HG03175 (cell line): Measurements from ENCODE around the gene ANO1.

Experiments used
- ATAC-seq: cut with Tn5 transposase; IDR thresholded peaks from one replicate; pipeline ENCODE4 v1.9.1; 2021; ENCODE audit warnings: mild to moderate bottlenecking, moderate library complexity; ENCODE audit not compliant: unreplicated experiment

The ANO1 gene

DNA sequence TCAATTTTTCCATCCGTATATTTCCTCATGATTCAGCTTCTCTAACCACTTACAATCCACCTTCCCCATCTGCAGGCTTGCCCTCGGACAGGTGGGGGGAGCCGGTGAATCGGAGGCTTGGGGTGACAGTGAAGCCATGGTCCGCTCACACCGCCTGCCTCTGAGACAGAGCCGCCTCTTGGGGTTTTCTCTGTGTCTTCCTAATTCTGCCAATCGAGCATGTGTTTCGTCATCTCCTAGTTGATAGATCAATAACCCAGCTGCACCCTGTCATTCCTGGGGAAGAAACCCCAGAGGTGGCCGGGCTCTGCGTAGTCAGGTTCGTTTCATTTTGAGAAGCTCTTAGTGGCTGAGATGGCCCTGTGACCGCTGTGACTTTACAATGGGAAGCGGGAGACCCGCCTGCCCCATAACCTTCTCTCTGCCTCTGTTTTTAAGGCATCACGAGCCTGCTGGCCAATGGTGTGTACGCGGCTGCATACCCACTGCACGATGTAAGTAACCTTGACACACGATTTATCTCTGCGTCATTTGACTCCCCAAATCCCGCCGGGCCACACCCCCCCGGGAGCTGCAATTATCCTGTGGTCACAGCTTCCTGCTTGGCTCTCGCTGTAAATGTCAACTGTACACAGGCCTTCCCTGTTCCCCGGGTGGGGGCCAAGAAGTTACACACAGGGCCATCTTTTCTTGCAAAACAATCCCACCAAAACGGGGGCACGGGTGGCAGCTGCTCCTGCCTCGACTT is 33.3 kb downstream of the ANO1 start:
- no peak for ATAC-seq

GRCh38 chr11:70112017-70112434 is 33.9 kb downstream of the ANO1 start:
- no peak for ATAC-seq

GRCh38 chr11:70113801-70114200 is 35.7 kb downstream of the ANO1 start:
- ATAC-seq = no peak

GRCh38 chr11:70115778-70116177 is 37.7 kb downstream of the ANO1 start:
- ATAC-seq = no peak

GRCh38 chr11:70116386-70117065 is 38.4 kb downstream of the ANO1 start:
- no peak for ATAC-seq

GRCh38 chr11:70117567-70118145 is 39.5 kb downstream of the ANO1 start:
- no peak for ATAC-seq

- ATAC-seq = no peak
Measured at GRCh38 chr11:70118642-70119041, 40.5 kb downstream of the ANO1 start.

GRCh38 chr11:70119502-70119901 is 41.4 kb downstream of the ANO1 start:
- no peak for ATAC-seq

- no peak for ATAC-seq
Measured at GRCh38 chr11:70120674-70121073, 42.6 kb downstream of the ANO1 start.

- ATAC-seq = no peak
Measured at GRCh38 chr11:70122490-70123198, 44.5 kb downstream of the ANO1 start.

DNA sequence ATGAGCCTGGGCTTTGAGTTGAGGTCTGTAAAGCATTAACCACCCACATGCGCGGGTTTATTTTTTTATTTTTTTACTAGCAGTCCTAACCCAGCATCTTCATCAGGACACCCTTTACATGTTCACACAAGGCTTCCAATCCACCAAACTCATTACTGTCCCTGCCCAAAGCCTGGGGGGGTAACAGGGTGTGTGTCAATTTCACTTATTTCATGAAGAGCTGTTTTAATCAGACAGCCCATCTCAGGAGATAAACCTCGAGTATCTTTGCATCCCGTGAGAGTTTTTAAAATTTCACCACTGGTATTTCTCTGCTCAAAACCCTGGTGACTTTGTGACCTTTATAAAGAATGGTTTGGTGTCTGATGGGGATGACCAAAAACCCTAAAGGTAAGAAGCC is 45.6 kb downstream of the ANO1 start:
- ATAC-seq = no peak

DNA sequence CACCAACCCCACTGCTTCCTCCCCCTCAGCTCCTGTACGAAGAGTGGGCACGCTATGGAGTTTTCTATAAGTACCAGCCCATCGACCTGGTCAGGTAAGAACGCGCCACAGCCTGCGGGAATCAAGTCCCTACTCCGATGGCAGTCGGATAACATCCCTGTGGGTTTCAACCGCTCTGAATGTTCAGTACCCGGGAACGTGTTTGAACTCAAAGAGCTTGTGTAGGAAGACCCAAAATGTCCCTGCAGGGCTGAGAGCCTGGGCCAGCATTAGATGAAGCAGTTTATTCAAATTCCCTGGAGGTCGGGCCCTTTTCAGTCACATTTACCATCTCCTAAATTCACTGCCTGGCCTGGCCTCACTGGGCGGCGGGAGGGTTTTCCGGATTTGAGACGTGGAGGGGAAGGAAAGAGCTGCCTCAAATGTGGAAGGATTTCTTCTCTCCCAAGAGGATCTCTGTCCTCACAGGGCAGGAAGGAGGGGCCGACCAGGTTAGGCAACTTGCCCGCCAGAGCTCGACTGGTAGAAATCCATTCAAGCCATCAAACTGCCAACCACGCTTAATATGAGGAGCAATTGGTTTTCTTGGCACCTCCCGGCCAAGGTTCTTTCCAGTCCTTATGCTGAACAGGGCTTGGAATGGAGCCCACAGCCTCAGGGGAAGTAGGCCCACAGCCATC is 46.3 kb downstream of the ANO1 start:
- ATAC-seq = no peak

GRCh38 chr11:70126494-70126893 is 48.4 kb downstream of the ANO1 start:
- no peak for ATAC-seq

- ATAC-seq = no peak
Measured at GRCh38 chr11:70127653-70128434, 49.7 kb downstream of the ANO1 start.

DNA sequence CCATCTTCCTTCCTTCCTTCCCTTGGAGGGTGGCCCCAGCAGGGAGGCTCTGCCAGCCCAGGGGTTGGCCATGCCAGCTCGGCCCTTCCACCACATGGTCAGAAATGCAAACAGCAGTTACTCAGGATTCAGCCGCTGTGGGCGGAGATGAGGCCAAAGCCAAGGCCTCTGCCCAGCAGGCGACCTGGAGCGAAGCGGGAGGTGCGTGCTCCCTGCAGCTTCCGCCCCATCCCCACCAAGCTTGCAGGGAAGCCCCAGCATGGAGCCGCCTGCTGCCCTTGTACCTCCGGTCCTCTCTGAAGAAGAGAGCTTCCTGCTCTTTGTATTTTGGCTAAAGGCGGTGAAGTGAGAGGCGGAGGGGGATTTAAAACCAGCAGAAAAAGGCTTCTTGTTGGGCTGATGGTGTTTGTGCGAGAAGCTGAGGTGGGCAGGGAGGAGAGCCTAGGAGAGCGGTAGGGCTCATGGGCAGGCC is 50.4 kb downstream of the ANO1 start:
- no peak for ATAC-seq

DNA sequence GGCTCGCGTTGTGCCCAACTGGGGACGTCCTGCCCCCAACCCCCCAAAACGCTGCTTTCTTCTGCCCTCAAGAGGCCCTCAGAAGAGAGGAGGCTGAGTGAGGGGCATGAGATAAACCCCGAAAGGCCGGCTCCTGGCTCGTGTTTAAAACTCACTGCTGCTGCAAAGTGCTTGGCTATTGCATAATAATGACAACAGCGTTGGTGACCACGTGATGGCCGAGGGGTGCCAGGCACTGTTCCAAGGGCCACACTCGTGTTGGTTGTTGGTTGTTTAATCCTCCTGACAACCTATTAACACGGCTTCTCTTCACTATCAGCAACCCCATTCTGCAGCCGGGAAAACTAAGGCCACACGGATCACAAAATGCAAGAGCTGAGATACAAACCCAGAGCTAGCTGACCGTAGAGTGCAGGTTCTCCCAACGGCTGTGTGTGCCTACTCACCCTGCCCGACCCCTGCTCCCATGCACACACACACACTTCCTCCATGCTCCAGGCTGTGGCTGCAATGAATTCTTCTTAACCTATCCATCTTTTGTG is 51.0 kb downstream of the ANO1 start:
- ATAC-seq = no peak

DNA sequence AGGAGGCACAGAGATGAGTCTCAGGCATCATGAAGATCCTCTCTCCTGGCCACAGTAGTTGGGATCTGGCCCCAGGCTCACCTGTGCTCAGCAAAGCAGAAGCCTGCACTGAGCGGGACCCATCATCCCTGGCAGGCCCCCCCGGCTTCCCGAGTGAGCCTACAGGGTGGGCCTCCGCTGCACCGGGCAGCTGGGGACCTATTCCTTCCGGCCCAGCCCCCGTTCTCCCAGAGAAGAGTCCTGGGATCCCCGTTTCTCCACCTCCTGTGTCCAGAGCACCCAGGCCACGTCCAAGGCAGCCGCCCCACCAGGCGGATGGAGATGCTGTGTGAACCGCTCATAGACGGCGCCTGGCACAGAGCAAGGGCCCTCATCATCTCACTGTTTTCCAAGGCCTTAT is 52.5 kb downstream of the ANO1 start:
- ATAC-seq = no peak

- ATAC-seq = no peak
Measured at GRCh38 chr11:70131606-70132190, 53.6 kb downstream of the ANO1 start.

- no peak for ATAC-seq
Measured at GRCh38 chr11:70132641-70133040, 54.5 kb downstream of the ANO1 start.
